ENCODE data around the gene VWA5B1.

VWA5B1 gene, protein sequence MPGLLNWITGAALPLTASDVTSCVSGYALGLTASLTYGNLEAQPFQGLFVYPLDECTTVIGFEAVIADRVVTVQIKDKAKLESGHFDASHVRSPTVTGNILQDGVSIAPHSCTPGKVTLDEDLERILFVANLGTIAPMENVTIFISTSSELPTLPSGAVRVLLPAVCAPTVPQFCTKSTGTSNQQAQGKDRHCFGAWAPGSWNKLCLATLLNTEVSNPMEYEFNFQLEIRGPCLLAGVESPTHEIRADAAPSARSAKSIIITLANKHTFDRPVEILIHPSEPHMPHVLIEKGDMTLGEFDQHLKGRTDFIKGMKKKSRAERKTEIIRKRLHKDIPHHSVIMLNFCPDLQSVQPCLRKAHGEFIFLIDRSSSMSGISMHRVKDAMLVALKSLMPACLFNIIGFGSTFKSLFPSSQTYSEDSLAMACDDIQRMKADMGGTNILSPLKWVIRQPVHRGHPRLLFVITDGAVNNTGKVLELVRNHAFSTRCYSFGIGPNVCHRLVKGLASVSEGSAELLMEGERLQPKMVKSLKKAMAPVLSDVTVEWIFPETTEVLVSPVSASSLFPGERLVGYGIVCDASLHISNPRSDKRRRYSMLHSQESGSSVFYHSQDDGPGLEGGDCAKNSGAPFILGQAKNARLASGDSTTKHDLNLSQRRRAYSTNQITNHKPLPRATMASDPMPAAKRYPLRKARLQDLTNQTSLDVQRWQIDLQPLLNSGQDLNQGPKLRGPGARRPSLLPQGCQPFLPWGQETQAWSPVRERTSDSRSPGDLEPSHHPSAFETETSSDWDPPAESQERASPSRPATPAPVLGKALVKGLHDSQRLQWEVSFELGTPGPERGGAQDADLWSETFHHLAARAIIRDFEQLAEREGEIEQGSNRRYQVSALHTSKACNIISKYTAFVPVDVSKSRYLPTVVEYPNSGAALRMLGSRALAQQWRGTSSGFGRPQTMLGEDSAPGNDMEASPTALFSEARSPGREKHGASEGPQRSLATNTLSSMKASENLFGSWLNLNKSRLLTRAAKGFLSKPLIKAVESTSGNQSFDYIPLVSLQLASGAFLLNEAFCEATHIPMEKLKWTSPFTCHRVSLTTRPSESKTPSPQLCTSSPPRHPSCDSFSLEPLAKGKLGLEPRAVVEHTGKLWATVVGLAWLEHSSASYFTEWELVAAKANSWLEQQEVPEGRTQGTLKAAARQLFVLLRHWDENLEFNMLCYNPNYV

GRCh38 chr1:20290624-20291597 is at the start of gene VWA5B1:
VWA5B1 (plus strand) TSS chr1:20290875; CDS start chr1:20310602, 19,727 bp downstream.
- TF ChIP-seq GATA1 (IDR thresholded peaks at IDR 0.05; ENCODE audit: low read depth, low read length) (no peak), POLR2A (IDR thresholded peaks at IDR 0.05; ENCODE audit: low read length) (no peak)
- no peak for DNase-seq

DNA sequence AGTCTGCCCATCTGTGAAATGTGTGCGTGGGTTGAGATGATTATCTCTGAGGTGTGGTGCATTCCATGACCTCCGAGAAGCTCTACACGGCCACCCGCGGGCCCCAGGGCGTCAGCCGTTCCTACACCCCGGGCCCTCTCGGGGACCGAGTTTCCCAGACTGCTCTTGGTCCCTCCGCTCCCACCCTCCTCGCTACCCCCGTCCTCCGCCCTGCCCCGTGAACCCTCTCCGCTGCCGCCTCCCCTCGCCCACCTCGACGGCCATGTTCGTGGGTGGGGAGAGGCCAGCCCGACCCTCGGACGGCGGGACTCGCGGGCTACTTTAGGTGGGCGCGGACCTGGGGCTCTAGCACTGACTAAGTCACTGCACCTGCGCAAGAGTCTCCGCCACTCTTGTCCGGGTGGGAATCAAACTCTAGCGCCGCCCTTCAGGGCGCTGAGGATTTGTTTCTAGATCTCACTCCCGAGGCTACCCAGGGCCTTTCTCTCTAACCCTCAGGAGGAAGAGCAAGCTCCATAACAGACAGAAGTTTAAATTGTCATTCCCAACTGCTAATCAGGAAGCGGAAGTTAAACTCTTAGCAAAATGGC is 47.7 kb upstream of the VWA5B1 start:
- TF ChIP-seq POLR2A (IDR thresholded peaks at IDR 0.05; ENCODE audit: low read length): no peak
- no peak for TF ChIP-seq GATA1 (IDR thresholded peaks at IDR 0.05; ENCODE audit: low read depth, low read length)
- no peak for DNase-seq

- no peak for DNase-seq
- no peak for TF ChIP-seq POLR2A (IDR thresholded peaks at IDR 0.05; ENCODE audit: low read length)
- no peak for TF ChIP-seq GATA1 (IDR thresholded peaks at IDR 0.05; ENCODE audit: low read depth, low read length)
Observed at GRCh38 chr1:20248971-20249612, 41.6 kb upstream of the VWA5B1 start.

DNA sequence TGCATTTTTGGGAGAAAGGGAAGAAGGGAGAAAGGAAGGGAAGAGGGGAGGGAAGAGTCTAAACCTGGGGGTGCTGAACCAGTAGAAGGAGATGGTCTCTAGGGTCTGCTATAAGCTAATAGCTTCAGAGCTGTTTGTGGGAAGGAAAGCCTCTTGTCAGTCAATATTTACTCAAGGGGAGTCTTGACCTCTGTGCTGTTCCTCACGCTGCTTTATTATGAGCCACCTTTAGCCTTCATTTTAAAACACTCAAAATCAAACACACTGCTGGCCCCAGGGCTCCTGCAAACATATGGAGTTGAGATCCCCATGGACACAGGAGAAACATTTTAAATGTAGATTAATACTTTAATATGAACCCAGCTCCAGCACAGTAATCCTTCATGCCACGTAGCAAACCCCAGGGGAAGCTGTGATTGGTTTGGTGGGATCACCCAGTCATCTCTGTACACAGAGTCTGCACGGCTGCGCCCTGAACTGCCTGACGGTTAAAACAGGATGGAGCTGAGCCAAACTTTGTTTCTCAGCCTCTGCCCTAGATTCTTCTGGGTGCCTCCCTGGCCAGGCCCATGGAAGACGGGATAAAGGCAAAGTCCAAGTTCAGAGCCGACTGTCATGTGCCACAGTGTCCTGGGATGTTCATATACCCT is 40.2 kb upstream of the VWA5B1 start:
- no peak for DNase-seq
- TF ChIP-seq POLR2A (IDR thresholded peaks at IDR 0.05; ENCODE audit: low read length): no peak
- no peak for TF ChIP-seq GATA1 (IDR thresholded peaks at IDR 0.05; ENCODE audit: low read depth, low read length)

DNA sequence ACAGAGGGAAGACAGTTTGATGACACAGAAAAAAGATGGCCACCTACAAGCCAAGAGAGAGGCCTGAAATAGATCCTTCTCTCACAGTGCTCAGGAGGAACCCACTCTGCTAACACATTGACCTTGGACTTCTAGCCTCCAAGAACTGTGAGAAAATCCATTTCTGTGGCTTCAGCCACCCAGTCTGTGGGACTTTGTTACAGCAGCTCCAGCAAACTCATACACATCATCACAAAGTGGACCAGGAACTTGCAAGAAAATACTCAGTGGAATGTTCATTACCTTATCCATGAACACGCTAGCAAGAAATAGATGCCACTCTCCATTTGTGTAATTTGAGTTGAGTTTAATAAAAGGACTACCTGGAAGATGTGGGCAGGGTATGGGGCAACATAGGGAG is 38.1 kb upstream of the VWA5B1 start:
- no peak for DNase-seq
- TF ChIP-seq GATA1 (IDR thresholded peaks at IDR 0.05; ENCODE audit: low read depth, low read length): no peak
- TF ChIP-seq POLR2A (IDR thresholded peaks at IDR 0.05; ENCODE audit: low read length): no peak

DNA sequence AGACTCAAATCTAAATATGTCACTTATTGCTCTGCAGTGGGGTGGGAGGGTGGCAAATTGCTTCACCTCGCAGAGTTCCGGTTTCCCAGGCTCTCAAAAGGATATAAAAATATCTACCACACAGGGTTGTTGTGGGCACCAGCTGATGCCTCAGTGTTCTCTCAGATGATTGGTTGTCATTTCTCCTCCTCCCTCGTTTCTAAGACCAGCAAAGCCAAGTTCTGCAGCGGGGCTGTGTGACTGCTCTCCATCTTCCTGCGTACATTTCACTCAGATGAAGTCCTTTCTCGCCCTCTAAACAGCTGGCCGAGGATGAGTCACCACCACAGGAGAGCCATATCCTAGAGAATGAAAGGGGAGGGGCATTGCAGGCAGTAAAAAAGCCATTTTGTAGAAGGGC is 35.0 kb upstream of the VWA5B1 start:
- DNase-seq: no peak
- no peak for TF ChIP-seq POLR2A (IDR thresholded peaks at IDR 0.05; ENCODE audit: low read length)
- no peak for TF ChIP-seq GATA1 (IDR thresholded peaks at IDR 0.05; ENCODE audit: low read depth, low read length)

DNA sequence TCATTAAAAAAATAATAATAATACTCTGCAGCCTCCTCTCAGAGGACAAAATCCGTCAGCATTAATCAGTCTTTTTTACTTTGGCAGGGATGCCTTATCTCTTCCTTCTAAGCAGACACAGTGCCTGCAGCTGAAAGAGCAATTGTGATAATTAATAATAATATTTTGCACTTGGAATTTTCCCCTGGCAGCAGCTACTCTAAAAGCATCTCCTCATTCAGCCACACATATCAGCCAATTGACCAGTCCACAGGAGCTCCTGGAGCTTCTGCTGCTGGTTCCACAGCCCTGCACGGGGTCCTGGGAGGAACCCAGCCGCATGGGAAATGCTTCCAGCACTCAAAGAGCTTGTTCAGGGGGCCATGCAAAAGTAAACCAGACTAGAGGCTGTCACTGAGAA is 31.0 kb upstream of the VWA5B1 start:
- no peak for TF ChIP-seq POLR2A (IDR thresholded peaks at IDR 0.05; ENCODE audit: low read length)
- no peak for TF ChIP-seq GATA1 (IDR thresholded peaks at IDR 0.05; ENCODE audit: low read depth, low read length)
- no peak for DNase-seq

- TF ChIP-seq POLR2A (IDR thresholded peaks at IDR 0.05; ENCODE audit: low read length): no peak
- no peak for TF ChIP-seq GATA1 (IDR thresholded peaks at IDR 0.05; ENCODE audit: low read depth, low read length)
- DNase-seq: no peak
Observed at GRCh38 chr1:20261095-20261494, 29.6 kb upstream of the VWA5B1 start.

- no peak for TF ChIP-seq GATA1 (IDR thresholded peaks at IDR 0.05; ENCODE audit: low read depth, low read length)
- TF ChIP-seq POLR2A (IDR thresholded peaks at IDR 0.05; ENCODE audit: low read length): no peak
- DNase-seq: no peak
Observed at GRCh38 chr1:20262810-20263534, 27.7 kb upstream of the VWA5B1 start.

DNA sequence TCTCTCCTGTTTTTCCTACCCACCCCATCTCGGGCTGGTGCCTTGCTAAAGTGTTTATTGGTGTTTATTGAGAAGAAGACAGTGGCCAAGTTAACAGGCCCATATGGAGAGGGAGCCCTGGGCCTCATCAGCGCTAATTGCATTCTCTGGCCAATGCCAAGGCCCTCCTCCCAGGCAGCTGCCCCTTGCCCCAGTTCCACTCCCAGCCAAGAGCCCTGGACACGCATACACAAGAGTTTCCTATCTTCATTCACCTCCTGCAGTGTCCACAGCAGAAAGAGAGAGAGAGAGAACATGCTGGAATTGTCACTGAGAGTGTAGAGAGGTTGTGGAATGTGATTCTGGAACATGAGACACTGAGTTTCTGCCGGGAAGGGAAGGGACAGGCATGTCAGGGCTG is 25.4 kb upstream of the VWA5B1 start:
- TF ChIP-seq POLR2A (IDR thresholded peaks at IDR 0.05; ENCODE audit: low read length): no peak
- no peak for TF ChIP-seq GATA1 (IDR thresholded peaks at IDR 0.05; ENCODE audit: low read depth, low read length)
- no peak for DNase-seq

- TF ChIP-seq POLR2A (IDR thresholded peaks at IDR 0.05; ENCODE audit: low read length) (no peak), GATA1 (IDR thresholded peaks at IDR 0.05; ENCODE audit: low read depth, low read length) (no peak)
- no peak for DNase-seq
Observed at GRCh38 chr1:20266141-20266540, 24.5 kb upstream of the VWA5B1 start.
